ENCODE measurements around the gene NAT14.

DNA sequence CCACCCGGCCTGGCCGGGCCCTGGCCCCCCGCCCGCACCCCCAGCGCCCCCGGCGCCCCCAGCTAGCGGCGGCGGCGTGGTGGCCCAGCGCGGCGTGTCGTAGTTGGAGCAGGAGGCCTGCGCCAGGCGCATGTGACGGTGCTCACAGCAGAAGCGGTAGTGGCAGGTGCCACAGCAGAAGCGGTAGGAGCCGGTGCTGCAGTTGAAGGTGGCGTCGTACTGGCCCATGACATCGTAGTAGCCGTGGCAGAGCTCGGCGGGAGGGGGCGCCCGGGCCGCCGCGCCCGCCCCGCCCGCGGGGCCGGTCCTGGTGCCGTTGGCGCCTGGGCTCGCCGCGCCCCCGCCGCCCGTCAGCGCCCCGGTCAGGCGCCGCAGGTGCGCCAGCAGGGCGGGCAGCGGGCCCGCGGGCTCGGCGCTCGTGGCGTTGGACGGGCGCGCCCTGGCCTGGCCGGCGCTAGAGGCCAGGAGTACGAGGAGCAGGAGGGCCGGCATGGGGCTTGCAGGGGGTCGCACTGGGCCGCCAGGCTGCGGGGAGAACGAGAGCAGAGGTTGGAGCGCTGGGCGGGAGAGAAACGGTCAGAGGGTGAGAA lies 42.5 kb upstream of the NAT14 start:
- TF ChIP-seq, protein P1, sequence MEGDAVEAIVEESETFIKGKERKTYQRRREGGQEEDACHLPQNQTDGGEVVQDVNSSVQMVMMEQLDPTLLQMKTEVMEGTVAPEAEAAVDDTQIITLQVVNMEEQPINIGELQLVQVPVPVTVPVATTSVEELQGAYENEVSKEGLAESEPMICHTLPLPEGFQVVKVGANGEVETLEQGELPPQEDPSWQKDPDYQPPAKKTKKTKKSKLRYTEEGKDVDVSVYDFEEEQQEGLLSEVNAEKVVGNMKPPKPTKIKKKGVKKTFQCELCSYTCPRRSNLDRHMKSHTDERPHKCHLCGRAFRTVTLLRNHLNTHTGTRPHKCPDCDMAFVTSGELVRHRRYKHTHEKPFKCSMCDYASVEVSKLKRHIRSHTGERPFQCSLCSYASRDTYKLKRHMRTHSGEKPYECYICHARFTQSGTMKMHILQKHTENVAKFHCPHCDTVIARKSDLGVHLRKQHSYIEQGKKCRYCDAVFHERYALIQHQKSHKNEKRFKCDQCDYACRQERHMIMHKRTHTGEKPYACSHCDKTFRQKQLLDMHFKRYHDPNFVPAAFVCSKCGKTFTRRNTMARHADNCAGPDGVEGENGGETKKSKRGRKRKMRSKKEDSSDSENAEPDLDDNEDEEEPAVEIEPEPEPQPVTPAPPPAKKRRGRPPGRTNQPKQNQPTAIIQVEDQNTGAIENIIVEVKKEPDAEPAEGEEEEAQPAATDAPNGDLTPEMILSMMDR (conservative IDR thresholded peaks at IDR 0.05): no peak
- no peak for TF ChIP-seq ZFX (IDR thresholded peaks at IDR 0.05)
